ENCODE results near the gene CLEC17A. TPM values are rescaled to one million over a fixed set of nuclear protein-coding genes. Genes with fewer than 3 reads are reported as not detected.
"Not testable (repeated sequence)": the region's sequence is repeated elsewhere in the genome, so short reads cannot be mapped to it uniquely, and the experiment has no call there.

Gene CLEC17A
- total RNA-seq, 4 donors from 2014 or later, result 1.3 to 12.4 TPM; not detected in 2

DNA sequence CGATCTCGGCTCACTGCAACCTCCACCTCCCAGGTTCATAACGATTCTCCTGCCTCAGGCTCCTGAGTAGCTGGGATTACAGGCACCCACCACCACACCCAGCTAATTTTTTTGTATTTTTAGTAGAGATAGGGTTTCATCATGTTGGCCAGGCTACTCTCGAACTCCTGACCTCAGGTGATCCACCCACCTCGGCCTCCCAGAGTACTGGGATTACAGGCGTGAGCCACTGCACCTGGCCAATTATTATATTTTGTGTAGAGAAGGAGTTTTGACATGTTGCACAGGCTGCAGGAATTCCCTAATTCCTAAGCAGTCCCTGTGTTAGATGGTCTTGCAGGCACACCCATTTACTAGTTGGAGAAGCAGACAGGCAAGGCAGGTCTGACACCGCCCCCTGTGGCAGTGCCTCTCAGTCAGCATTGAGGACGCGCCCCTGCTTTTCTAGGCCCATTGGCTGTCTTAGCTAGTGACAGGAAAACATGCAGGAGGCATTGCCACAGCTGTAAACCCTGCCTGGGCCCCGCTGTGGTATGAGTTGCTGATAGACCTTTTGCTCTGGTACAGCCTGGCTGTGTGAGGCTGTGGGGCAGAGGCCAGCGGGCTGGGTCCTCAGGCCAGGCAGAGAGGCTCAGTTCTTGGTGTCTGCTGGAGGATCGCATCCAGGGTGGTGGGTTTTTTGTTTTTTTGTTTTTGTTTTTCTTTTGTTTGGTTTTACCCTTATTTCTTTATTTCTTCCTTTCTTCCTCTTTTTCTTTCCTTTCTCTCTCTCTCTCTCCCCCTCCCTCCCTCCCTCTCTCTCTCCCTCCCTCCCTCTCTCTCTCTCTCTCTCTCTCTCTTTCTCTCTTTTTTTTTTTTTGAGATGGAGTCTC, 31.5 kb upstream of the CLEC17A start:
- not testable (repeated sequence) for H3K27me3 ChIP-seq, H3K36me3 ChIP-seq, H3K4me3 ChIP-seq, H3K9me3 ChIP-seq
- Histone ChIP-seq H3K27ac (peak overlapping the region; percentile 34 to 70 (median 46)), H3K4me1 (peaks cover 3 to 40% (median 9%) of the 10 kb centered on the region in 4 donors)
- DNase-seq, result peak; percentile 78 to 89 (median 79)
- TF ChIP-seq, protein P1, sequence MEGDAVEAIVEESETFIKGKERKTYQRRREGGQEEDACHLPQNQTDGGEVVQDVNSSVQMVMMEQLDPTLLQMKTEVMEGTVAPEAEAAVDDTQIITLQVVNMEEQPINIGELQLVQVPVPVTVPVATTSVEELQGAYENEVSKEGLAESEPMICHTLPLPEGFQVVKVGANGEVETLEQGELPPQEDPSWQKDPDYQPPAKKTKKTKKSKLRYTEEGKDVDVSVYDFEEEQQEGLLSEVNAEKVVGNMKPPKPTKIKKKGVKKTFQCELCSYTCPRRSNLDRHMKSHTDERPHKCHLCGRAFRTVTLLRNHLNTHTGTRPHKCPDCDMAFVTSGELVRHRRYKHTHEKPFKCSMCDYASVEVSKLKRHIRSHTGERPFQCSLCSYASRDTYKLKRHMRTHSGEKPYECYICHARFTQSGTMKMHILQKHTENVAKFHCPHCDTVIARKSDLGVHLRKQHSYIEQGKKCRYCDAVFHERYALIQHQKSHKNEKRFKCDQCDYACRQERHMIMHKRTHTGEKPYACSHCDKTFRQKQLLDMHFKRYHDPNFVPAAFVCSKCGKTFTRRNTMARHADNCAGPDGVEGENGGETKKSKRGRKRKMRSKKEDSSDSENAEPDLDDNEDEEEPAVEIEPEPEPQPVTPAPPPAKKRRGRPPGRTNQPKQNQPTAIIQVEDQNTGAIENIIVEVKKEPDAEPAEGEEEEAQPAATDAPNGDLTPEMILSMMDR (IDR thresholded peaks at IDR 0.05), result peak in 4 of 6 experiments; percentile 27 to 47 (median 46)

DNA sequence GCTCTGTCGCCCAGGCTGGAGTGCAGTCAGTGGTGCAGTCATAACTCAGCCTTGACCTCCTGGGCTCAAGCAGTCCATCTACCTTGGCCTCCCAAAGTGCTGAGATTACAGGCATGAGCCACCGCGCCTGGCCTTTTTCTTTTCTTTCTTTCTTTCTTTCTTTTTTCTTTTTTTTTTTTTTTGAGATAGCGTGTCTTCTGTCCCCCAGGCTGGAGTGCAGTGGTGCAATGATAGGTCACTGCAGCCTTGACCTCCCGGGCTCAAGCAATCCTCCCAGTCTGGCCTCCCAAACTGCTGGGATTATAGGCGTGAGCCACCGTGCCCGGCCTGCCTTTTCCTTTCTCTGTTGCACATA, 30.9 kb upstream of the CLEC17A start:
- peak overlapping the region in 1 of 4 donors; percentile 56 for H3K27ac ChIP-seq

DNA sequence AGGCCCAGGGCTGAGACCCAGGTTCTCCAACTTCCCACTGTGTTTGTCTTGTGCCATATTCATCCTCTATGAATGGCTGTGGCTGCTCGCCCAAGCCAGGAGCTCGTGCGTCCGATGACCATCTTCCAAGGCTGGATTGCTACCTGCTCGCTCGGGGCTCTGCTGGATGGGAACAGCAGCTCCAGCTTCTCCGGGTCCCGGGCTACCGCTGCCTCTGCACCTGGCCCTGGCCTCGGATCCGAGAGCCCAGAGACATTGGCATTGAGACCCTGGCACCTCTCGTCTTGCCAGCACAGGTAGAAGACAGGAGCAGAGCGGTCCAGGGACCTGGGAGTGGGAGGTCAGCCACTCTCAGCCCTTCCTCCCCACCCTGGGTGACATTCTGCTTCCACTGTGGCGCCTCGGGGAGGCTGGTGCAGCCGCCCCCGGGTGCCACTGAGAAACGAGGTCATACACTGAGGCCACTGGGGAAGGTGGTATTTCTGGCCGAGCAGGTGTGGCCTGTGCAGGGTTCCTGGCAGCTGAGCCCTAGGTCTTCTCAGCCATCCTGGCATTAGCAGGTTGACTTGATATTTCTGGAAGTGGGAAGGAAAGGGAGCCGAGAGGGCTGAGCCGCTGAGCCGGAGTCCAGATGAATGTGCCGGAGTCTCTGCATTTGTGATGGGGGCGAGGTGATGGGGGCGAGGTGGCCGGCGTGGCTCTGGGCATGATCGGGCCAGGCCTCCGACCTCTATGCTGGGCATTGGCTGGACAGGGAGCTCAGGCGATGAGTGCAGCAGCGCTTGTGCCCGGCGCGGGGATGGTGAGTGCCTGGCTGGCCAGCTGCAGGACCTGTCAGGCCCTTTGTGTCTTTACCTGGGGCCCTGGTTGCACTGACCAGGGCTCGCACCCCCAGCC, 29.6 kb upstream of the CLEC17A start:
- Histone ChIP-seq H3K27ac (no peak overlapping the region), H3K4me3 (no peak overlapping the region), H3K27me3 (no peaks in the 10 kb centered on the region), H3K9me3 (no peaks in the 10 kb centered on the region), H3K4me1 (peaks cover 8 to 48% (median 11%) of the 10 kb centered on the region in 4 donors), H3K36me3 (peaks cover 0 to 8% (median 0%) of the 10 kb centered on the region in 3 donors)
- TF ChIP-seq POLR2A (IDR thresholded peaks at IDR 0.05), result no peak
- TF ChIP-seq, protein P1 (IDR thresholded peaks at IDR 0.05), result no peak
- DNase-seq, result no peak

More for the DNA sequence above, 30.9 kb upstream of the CLEC17A start:
- H3K27me3 ChIP-seq, H3K36me3 ChIP-seq, DNase-seq, H3K9me3 ChIP-seq, H3K4me3 ChIP-seq: not testable (repeated sequence)
- H3K4me1 ChIP-seq, result peaks cover 8 to 46% (median 11%) of the 10 kb centered on the region in 4 donors

DNA sequence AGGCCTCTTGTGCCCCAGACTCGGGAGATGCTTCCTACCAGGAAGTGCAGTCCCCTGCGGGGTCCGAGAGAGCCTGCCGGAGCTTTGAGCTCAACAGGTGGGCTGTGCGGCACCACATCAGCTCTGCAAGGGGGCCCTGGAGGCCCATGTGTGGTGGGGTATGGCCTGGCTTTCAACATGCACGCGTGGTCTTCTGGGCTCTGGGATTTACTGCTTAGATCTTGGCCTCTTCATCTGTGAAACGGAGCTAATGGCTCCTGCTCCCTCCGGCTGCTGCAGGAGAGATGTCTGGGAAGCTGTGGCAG, 29.0 kb upstream of the CLEC17A start:
- Histone ChIP-seq H3K9me3 (no peaks in the 10 kb centered on the region), H3K4me3 (no peak overlapping the region), H3K36me3 (peaks cover 0 to 2% (median 0%) of the 10 kb centered on the region in 3 donors), H3K27me3 (no peaks in the 10 kb centered on the region), H3K4me1 (peaks cover 8 to 48% (median 11%) of the 10 kb centered on the region in 4 donors), H3K27ac (no peak overlapping the region)
- DNase-seq, result no peak
- TF ChIP-seq, protein P1 (IDR thresholded peaks at IDR 0.05), result no peak
- no peak for TF ChIP-seq POLR2A (IDR thresholded peaks at IDR 0.05)

DNA sequence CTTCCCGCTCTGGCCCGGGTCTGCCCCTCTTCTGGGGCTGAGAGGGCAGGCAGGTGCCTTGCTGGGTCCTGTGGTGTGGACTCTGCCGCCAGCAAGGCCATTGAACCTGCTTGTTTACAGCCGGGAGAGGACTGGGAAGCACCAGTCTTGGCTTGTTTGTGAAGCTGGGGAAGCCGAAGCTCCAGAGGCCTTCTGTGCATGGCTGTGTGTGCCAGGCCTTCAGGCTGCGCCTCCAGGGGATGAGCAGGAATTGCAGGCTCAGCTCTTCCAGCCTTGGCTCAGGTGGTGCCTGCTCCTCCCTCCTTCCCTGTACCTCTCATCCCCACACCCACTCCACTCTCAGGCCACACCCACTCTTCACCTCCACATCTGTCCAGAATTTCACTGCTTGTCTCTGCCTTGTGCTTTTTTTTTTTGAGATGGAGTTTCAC, 28.5 kb upstream of the CLEC17A start:
- TF ChIP-seq, protein P1 (IDR thresholded peaks at IDR 0.05), result peak in 3 of 6 experiments; percentile 17 to 24 (median 23)
- TF ChIP-seq POLR2A (IDR thresholded peaks at IDR 0.05), result no peak
- Histone ChIP-seq H3K27me3 (no peaks in the 10 kb centered on the region), H3K9me3 (no peaks in the 10 kb centered on the region), H3K4me1 (peaks cover 8 to 48% (median 11%) of the 10 kb centered on the region in 4 donors), H3K4me3 (no peak overlapping the region), H3K27ac (no peak overlapping the region), H3K36me3 (no peaks in the 10 kb centered on the region)
- DNase-seq, result peak in 1 of 3 donors; percentile 61
